NCI-H2107 (cell line): ENCODE results near the gene TIGAR.

ENCODE experiments used
- DNase-seq: peaks from one replicate; lab custom pipeline; 2025; lab: John Stamatoyannopoulos, UW

The TIGAR gene

DNA sequence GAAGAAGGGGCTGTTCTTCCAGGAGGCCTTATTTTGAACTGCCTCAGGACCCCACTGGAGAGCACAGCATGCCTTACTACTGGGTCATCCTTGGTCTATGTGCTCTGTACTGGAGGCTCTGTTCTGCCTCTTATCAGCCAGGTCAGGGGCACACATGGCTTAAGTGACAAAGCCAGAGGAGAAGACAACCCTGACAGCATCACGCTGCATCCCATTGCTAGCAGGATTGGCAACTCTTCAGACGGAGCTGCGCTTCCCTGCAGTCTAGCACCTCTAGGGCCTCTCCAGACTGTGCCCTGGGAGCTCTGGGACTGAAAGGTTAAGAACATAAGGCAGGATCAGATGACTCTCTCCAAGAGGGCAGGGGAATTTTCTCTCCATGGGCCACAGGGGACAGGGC, 17.3 kb upstream of the TIGAR start:
- no peak for DNase-seq

DNA sequence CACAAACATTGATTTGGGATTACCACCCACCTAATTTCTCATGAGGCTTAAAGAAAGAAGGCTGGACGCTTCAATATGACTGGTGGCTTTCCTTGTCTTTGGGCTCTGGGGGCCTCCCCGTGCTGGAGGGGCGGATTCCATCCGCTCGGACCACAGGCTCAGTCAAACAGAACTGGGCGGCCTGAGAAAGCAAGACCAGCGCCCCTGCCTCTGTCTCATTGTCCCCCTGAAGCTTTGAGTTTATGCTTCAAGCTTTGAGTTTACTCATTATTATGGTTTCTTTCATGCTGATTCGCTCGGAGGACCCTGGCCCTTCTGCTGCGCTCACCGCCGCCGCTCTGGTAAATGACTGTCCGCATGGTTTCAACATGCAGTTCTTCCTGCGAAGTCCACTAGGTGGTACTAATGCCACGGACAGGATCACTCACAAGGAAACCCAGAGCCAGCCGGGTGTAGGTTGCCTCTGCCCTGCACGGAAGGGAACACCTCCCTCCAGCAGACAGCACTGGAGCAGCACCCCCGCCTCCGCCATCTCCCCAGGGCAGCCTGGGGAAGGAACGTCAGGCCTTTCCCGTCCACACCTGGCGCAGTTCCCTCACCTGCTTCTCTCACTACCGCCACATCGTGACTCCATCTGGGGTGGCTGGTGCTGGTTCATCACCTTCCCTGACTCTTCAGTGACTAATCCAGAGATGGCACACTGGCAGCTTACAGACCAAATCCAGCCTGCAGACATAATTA, 13.2 kb upstream of the TIGAR start:
- DNase-seq, result peak; percentile 85

DNA sequence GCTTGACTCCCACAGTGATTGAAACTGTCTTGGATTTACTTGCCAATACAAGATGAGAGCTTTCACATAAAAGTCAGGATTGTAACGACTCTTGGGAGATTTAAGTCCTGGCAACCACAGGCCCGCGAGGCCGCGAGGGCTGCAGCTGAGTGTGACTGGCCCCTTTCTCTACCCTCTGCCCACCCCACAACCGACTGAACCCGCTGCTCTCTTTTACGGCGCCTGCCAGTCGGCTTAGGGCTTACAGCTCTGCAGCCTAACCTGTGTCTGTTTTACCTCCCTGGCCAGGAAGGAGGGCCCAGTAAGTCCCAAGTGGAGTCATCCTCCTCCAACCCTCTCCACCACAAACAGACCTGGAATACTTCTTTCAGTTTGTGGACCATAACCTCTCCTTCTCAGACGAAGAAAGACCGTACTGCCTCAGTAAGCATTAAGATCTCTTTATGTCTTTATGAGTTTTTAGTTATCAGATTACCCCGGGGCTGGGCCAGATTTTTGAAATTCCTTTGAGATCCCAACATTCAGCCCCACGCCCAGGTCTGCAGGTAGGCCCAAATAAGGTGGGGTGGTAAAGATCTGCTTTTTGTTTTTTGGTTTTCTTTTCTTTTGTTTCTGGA, 12.6 kb upstream of the TIGAR start:
- no peak for DNase-seq

DNA sequence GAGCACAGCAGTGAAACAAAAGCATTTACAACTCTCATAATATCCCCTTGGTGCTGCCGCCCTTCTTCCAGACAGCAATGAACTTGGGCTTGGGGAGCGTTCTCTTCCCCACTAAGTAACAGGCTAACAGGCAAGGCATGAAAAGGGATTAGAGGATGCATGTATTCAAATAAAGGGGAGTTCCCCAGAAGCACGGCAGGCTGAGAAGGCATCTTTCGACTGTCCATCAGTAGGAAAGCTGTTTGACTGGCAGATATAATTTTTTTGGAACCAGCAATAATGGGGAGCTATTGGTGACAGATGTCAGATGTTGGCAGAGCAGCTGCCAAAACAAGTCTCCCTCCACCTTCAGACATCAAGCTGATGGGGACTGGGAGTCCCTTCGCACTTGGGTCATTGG, 9.2 kb upstream of the TIGAR start:
- DNase-seq, result no peak

DNA sequence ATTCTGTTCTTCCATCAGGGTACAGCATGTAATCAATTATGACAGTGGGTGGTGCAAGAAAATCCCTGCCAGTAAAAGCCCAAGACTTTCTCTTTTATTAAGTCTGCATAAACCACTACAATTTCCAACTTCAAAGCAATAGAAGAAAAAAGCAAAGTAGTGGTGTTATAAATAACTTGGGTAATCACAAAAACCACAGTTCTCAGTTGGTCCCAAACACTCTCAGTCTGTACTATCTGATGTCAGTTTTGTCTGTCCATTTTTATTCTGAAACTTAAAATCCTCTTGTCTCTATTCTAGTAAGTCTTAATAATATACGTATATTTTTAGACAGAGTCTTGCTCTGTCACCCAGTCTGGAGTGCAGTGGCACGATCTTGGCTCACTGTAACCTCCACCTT, 8.8 kb upstream of the TIGAR start:
- no peak for DNase-seq

DNA sequence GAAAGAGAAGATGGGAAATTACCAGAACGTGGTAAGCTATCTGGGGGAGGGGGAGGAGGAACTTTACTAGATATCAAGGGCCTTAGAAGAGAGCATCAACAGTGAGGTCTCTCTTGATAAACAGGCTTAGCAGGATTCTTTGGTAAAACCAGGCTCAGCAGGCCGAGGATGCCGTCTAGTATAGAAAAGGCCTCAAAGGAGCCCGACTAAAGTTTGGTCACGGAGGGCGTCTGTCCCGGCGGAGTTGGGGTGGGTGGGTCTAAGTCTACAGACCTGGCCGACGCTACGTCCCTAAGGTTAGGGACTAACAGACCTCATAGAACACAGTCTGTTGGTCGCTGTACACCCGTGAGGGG, 538 bp upstream of the TIGAR start:
- DNase-seq, result no peak

DNA sequence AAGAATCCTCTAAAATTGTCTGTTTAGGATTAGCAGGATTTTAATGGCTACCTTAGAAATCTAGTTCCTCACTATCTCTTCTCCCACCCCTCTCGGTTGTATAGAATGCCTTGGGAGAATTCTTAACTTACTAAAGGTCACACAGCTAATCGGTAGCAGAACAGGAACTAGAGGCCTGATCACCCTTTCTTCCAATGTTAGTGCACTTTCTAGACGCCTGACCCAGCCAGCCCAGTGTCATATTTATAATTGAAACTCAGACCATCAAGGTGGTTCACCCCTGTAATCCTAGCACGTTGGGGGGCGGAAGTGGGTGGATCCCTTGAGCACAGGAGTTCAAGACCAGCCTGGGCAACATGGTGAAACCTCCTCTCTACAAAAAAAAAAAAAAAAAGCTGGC, 1.7 kb downstream of the TIGAR start:
- DNase-seq, result no peak

DNA sequence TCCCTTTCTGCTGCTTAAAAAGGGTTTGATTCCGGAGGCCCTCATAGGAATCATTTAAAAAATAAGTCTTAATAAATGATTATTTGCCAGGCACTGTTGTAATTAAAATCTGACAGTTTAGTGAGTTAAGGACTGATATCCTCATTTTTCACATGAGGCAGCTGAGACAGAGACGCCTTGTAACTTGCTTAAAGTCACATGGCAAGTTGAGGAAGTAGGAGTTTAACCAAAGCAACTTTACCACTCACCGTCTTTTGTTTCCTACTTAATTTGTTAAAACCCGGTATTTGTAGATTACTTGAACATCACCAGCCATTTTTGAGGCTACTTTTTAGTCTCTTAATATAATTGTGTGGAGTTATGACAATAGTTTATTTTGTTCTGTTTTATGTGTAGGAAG, 2.4 kb downstream of the TIGAR start:
- no peak for DNase-seq

DNA sequence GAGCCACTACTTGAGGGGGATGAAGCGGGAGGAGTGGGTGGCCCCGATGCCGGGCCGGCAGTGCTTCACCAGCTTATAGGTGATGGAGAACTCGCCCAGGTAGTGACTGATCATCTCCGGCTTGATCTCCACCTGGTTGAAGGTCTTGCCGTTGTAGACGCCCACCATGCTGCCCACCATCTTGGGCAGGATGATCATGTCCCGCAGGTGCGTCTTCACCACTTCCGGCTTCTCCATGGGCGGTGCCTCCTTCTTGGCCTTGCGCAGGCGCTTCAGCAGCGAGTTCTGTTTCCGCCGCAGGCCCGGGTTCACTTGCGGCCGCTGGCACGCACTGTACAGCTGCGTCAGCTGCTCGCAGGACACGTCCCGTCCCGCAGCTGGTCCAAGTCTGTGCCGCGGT, 3.4 kb downstream of the TIGAR start:
- DNase-seq, result no peak

DNA sequence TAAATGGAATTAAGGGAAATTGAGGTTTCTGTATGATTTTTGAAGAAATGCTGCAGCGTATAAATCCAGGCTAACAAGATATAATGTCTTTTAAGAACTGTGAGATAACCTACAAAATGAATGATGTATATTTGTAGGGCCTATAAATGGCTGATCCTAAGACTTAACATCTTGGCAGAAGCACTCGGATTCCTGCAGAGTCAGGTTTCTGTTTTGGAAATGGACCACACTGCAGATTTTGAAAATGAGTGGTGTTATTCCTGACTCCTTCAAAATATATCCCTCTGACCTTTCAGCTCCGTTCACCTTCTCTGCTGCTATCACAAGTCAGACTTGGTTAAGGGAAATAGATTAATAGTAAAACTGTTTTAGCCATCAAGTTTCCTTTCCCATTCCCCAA, 5.0 kb downstream of the TIGAR start:
- DNase-seq, result no peak

DNA sequence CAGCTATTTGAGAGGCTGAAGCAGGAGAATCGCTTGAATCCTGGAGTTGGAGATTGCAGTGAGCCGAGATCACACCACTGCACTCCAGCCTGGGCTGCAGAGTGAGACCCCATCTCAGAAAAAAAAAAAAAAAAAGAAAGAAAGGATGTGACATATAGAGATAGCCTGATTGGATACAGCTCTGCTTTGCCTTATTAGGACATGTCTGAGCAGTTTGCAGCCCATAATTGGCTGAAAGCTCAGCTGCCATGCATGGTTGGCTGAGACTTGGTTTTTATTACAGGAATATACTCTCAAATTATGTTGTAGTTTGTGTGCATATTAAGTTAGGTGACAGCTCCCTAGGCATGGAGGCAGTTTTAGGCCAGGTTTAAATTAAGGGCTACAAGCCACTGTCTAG, 6.3 kb downstream of the TIGAR start:
- DNase-seq, result no peak

DNA sequence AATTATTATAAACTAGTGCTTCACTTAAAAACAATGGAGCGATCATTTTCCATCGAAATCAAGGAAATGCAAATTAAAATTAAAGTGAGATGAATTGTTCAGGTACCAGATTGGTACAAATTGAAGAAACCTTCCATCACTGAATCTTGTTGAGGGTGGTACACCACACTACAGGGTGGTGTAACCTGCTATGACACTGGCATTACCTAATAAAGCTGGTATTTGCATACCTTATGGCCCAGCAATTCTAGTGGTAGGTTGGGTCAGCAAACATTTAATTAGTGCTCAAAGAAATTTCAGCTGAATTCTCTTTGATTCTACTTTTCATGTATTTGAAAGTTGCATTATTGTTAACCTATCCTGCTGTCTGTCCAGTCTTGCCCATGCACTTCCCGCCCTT, 9.2 kb downstream of the TIGAR start:
- DNase-seq, result no peak

DNA sequence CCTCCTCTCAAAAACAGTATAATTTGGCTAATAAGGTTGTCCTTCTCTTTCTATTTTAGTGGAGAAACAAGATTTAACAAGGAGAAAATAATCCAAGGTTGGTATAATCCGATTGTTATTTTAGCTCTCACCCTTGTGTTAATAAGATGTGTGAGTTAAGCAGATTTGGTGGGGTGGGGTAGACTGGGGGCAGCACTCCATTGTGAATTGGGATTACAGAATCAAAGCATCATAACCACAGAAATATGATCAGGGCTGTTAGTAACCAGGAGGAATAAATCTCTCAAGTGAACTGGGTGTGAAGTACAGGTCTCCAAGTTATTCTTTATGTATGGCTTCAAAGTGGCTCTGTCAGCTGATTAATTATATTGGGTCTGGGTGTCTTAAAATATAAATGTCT, 10.2 kb downstream of the TIGAR start:
- DNase-seq, result no peak

DNA sequence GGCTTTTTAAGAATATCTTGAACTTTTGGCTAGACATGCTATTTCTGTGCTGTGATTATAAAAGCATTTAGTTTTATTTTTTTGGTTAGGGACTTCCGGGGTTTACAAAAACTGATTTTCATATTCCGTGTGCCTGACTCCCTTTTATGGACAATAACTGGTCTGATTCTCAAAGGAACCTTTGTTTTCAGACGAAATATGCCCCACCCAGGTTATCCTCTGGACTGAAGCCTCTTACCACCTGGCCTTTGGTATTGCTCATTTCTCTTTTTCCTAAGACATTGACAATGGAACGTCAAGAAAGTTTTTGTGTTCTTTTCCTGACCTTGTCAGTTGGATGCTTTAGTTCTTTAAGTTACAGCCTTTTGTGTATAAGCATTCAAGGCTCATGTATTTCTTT, 10.8 kb downstream of the TIGAR start:
- DNase-seq, result no peak

DNA sequence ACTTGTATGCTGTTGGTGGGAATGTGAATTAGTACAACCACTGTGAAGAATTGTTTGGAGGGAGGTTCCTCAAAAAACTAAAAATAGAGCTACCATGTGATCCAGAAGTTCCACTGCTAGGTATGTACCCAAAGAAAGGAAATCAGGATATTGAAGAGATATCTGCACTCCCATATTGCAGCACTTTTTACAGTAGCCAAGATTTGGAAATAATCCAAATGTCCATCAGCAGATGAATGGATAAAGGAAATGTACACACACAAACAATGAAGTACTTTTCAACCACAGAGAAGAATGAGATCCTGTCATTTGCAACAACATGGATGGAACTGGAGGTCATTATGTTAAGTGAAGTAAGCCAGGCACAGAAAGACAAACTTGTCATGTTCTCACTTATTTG, 25.9 kb downstream of the TIGAR start:
- DNase-seq, result no peak

DNA sequence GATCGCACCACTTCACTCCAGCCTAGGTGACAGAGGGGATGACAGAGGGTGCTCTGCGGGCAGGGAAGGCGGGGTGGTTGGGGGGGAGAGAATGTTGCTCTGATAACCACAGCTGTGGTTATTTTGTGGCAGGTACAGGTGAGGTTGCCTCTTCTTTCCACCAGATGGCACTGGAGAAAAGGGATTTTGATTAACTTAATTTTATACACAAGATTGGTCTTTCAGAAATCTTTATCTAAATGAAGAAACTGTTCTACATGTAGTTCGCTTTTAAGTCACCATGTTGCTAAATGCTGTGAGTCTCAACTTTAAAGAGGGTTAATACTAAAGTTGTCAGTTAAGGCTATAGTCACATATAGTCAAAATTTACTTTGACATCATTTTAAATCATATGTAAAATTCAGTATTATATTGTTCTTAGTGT, 32.8 kb downstream of the TIGAR start:
- DNase-seq, result peak; percentile 6

DNA sequence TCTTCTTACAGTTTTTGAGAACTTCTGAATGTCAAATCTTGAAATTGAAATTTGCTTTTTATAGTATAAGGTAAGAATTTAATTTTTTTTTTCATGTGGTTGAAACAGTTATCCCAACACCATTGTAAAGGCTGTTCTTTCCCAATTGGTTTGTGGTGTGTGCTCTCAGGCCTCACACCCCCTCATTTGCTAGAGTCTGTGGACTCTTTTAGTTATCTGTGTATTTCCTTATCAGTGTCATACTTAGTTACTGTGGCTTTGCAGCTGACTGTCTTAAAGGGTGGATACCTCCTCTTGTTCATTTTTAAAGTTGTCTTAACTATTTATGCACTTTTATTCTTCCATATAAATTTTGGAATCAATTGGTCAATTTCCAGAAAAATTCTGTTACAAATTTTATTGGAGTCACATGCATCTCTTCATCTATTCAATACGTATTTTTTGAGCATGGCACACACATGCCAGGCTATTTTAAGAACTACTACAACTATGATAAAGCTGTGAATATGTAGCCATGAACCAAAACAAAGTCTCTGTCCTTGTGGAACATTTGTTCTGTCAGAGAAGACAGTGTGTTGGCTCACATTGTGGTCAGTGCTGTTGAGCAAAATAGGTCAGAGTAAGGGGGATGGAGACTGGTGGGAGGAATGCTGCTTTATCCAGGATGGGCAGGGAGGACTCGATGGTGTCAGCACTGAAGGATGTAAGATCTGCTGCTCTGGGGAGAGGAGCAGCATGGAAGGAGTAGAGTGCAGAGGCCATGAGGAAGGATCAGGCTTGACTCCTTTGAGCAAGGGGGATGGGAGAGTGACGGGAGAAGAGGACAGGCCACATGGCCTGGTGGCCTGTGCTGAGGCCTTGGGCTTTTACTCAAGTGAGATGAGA, 34.4 kb downstream of the TIGAR start:
- DNase-seq, result no peak

DNA sequence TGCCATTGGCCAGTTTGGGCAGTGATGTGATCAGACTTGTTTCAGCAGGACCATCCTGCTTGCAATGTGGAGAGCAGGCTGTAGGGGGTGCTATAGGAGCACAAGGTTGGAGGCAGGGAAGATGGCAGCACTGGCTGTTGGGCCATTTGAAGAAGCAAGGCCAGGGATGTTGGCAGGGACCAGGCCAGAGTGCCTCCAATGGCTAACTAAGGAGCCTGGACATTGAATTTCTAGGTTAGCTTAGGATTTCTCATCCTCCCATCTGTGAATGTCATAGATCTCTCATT, 35.0 kb downstream of the TIGAR start:
- no peak for DNase-seq

DNA sequence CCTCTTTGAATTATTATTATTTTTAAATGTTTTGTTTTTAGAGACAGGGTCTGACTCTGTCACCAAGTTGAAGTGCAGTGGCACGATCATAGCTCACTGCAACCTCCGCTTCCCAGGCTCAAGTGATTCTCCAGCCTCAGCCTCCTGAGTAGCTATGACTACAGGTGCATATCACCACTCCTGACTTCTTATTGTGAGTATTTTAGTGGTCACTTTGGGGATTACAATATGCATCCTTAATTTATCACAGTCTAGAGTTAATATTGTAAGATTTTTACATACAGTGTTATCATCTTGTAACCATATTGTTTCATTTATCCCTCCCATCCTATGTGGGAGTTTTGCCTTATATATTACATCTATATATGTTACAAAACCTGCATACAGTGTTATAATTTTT, 45.1 kb downstream of the TIGAR start:
- no peak for DNase-seq

DNA sequence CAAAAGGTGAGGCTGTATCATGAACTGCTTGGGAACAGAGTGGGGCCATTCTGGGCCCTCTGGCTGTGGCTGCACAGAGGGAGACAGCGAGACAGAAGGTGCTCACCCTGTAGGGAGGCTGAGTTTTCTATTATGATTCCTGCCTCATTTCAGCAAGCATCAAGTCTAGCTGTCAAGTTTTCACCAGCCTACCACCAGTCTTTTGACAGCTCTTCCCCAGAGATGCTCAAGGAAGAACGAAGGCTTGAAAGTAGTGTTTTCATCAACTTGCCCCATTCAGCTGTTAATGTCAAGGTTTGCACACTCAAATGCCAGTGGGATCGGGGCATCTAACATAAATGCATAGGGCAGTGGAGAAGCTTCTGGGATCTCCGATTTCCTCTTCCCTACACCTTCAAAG, 48.5 kb downstream of the TIGAR start:
- no peak for DNase-seq

DNA sequence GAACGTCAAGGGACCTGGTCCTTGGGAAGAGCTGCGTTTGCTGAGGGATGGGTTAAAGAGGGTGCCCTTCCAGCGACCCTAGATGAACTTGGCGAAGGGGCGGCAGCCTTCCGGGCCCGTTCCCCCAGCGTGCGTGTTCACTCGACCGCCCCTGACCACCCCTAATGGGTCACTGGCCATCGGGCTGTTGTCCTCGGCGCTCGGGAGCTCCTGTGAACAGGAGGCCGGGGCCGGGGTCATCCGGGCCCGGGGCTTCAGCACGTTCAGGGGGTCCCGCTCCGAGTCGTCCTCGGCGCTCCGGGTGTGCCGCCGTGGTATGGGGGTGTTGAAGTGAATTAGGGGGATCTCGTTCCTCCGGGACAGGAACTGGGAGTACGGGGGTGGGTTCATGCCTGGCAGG, 49.3 kb downstream of the TIGAR start:
- no peak for DNase-seq

DNA sequence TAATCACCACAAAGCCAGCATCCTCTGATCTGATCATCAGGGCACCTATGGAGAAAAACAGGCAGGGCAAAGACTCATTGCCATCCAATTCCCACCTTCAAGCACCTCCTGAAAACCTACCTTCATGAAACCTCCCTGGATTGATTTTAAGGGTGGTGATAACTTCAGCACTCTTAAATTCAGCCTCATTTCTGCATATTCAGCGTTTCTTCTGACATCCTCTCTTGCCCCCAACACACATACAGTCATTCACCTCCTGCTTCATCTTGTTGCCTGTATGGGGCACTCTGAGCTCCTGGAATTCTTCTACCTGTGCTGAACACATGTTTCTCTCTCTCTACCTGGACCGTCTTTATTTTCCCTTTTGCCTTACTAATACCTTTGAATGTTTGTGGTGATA, 51.6 kb downstream of the TIGAR start:
- DNase-seq, result no peak

DNA sequence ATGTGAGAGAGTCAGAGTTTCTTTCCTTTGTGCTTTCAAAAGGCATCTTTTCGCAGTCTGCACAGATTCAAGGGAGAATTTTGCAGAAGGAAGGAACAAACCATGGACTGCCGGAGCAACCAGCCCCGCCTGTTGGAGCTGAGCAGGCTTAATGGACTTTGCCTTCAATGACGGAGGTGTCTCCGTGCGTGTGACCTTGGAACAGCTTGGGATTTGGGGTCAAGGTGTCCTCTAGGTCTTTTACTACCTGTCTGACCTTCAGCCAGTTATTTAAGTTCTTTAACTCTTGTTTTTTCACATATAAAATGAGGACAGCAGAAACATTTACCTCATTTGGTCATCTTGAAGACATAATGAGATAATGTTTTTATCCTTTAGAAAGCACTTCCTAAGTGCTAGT, 54.4 kb downstream of the TIGAR start:
- no peak for DNase-seq

DNA sequence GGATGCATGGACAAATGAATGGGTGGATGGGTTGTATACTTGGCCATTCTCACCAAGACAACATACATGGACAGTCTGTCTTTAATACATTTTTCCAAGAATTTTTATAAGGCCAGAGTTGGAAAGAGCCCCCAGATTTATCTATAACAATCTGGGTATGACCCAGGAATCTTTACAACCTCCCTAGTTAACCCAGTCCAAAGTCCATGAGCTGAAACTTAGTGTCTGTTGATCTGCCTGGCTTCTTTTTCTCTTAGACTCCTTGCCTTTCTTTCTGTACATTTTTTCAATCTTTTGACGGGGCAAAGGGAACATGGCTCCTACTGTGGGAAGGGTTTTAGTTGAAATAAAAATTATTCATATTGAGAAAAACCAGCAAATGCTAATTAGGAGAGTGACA, 57.8 kb downstream of the TIGAR start:
- DNase-seq, result no peak
